ENCODE measurements around the gene PCSK4. TPM values are rescaled to one million over a fixed set of nuclear protein-coding genes. Genes with fewer than 3 reads are reported as not detected.

The PCSK4 gene
- total RNA-seq, 1 experiment from 2014 or later: 3.4 TPM

DNA sequence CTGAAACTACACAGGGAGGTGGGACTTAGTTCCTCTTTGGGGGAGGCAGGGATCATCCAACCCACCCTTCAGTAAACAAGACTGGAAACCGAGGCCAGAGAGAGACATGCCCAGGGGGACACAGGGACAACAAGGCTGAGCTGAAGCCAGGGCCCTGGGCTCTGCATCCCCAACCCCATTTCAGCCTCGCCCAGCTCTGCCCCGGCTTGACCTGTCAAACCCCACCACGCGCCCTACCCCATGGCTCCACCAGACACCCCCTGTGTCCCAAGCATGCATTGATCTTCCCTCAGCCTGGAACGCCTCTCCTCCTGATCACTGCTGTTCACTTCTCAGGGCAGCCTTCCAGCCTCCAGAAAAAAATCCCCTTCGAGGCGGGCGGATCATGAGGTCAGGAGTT lies 42.2 kb downstream of the PCSK4 start:
- Mint-ChIP-seq H3K4me1 (ENCODE audit: insufficient read depth, unreplicated experiment) (peaks cover under 1% of the 10 kb centered on the region), H3K36me3 (ENCODE audit: insufficient read depth, unreplicated experiment) (peaks cover 21% of the 10 kb centered on the region), H3K27me3 (ENCODE audit: insufficient read depth, unreplicated experiment) (peaks cover 43% of the 10 kb centered on the region), H3K4me3 (ENCODE audit: unreplicated experiment) (no peak overlapping the region), H3K27ac (ENCODE audit: low read depth, unreplicated experiment) (no peak overlapping the region), H3K9me3 (ENCODE audit: unreplicated experiment) (no peaks in the 10 kb centered on the region)
- intact Hi-C loops (cut with micrococcal nuclease): no loop called here
- TF ChIP-seq, protein P1, sequence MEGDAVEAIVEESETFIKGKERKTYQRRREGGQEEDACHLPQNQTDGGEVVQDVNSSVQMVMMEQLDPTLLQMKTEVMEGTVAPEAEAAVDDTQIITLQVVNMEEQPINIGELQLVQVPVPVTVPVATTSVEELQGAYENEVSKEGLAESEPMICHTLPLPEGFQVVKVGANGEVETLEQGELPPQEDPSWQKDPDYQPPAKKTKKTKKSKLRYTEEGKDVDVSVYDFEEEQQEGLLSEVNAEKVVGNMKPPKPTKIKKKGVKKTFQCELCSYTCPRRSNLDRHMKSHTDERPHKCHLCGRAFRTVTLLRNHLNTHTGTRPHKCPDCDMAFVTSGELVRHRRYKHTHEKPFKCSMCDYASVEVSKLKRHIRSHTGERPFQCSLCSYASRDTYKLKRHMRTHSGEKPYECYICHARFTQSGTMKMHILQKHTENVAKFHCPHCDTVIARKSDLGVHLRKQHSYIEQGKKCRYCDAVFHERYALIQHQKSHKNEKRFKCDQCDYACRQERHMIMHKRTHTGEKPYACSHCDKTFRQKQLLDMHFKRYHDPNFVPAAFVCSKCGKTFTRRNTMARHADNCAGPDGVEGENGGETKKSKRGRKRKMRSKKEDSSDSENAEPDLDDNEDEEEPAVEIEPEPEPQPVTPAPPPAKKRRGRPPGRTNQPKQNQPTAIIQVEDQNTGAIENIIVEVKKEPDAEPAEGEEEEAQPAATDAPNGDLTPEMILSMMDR (IDR thresholded peaks at IDR 0.05; ENCODE audit: unreplicated experiment): no peak
- CTCF ChIA-PET: no interaction called here
- no TSS peak for BruUV-seq (replicated peaks)
- DNase-seq (ENCODE audit: unreplicated experiment): no peak
- POLR2A ChIA-PET: no interaction called here

DNA sequence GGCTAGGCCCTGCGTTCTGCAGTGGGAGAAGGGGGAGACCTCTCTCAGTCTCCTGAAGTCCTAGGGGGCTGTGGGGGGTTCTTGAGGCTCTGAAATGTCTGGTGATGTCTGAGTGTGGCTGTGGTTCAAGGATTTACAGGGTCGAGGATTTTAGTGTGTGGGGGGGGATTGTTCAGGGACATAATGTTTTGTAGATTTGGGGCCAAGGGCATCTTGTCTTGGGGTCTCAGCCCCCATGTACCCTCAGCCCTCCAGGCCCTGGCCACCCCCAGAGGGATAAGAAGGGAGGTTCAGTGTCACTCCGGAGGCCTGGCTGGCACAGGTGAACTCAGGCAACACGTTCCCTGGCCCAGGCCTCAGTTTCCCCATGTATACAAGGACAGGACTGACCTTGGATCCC lies 42.6 kb downstream of the PCSK4 start:
- DNase-seq (ENCODE audit: unreplicated experiment): no peak
- ChIA-PET POLR2A (interaction anchor here (0.5 kb wide), 1 partner anchor 52 kb away, joined by 3 read pairs; no protein-coding TSS in a partner anchor), CTCF (no interaction called here)
- H3K27me3 Mint-ChIP-seq (ENCODE audit: insufficient read depth, unreplicated experiment): peaks cover 43% of the 10 kb centered on the region
- intact Hi-C loops (cut with micrococcal nuclease): no loop called here
- H3K4me1 Mint-ChIP-seq (ENCODE audit: insufficient read depth, unreplicated experiment): peaks cover 5% of the 10 kb centered on the region
- TF ChIP-seq, protein P1 (IDR thresholded peaks at IDR 0.05; ENCODE audit: unreplicated experiment): no peak
- H3K4me3 Mint-ChIP-seq (ENCODE audit: unreplicated experiment): peak overlapping the region; percentile 52
- no TSS peak for BruUV-seq (replicated peaks)
- no peak overlapping the region for H3K27ac Mint-ChIP-seq (ENCODE audit: low read depth, unreplicated experiment)
- H3K9me3 Mint-ChIP-seq (ENCODE audit: unreplicated experiment): no peaks in the 10 kb centered on the region
- peaks cover 25% of the 10 kb centered on the region for H3K36me3 Mint-ChIP-seq (ENCODE audit: insufficient read depth, unreplicated experiment)

DNA sequence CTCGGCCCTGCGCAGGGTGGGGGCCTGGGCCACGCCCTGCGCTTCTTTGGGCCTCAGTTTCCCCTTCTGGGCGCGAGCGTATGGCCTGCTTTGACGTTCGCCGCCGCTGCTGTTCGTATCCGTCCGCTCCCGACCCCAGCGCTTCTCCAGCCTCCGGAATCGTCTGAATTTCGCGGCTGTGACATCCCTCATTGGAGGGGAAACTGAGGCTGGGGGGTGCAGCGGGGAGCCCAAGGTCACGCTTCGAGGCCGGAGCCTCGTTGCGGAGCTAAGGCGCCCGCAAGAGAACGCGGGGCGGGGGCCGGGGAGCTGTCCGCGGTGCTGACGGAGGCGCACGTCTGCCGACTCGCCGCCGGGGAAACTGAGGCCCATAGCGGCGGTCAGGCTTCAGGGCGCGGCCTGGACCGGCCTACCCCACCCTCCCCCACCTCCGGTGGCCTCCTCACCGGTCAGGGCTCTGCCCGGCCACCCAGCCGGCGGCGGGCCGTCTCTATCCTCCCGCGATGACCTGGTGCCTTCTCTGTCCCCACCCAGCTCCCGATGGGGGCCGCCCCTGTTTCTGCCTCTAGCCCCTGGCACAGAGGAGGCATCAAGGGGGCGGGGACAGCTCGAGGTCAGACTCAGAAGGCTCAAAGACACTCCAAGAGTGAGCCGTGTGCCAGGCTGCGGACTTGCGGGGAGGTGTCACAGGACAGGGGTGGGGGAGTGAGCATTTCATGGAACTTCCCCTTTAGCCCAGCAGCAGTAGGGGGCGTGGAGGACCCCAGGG lies 43.3 kb downstream of the PCSK4 start:
- DNase-seq (ENCODE audit: unreplicated experiment): no peak
- Mint-ChIP-seq H3K27me3 (ENCODE audit: insufficient read depth, unreplicated experiment) (peaks cover 43% of the 10 kb centered on the region), H3K4me1 (ENCODE audit: insufficient read depth, unreplicated experiment) (peaks cover 6% of the 10 kb centered on the region), H3K9me3 (ENCODE audit: unreplicated experiment) (no peaks in the 10 kb centered on the region), H3K4me3 (ENCODE audit: unreplicated experiment) (peak overlapping the region; percentile 52), H3K36me3 (ENCODE audit: insufficient read depth, unreplicated experiment) (peaks cover 31% of the 10 kb centered on the region), H3K27ac (ENCODE audit: low read depth, unreplicated experiment) (no peak overlapping the region)
- POLR2A ChIA-PET: interaction anchor here (0.5 kb wide), 1 partner anchor 51 kb away, joined by 3 read pairs; no protein-coding TSS in a partner anchor
- TF ChIP-seq, protein P1 (IDR thresholded peaks at IDR 0.05; ENCODE audit: unreplicated experiment): no peak
- intact Hi-C loops (cut with micrococcal nuclease): no loop called here
- no TSS peak for BruUV-seq (replicated peaks)
- CTCF ChIA-PET: interaction anchor here (0.6 kb wide), 1 partner anchor 8 kb away, joined by 3 read pairs; no protein-coding TSS in a partner anchor

DNA sequence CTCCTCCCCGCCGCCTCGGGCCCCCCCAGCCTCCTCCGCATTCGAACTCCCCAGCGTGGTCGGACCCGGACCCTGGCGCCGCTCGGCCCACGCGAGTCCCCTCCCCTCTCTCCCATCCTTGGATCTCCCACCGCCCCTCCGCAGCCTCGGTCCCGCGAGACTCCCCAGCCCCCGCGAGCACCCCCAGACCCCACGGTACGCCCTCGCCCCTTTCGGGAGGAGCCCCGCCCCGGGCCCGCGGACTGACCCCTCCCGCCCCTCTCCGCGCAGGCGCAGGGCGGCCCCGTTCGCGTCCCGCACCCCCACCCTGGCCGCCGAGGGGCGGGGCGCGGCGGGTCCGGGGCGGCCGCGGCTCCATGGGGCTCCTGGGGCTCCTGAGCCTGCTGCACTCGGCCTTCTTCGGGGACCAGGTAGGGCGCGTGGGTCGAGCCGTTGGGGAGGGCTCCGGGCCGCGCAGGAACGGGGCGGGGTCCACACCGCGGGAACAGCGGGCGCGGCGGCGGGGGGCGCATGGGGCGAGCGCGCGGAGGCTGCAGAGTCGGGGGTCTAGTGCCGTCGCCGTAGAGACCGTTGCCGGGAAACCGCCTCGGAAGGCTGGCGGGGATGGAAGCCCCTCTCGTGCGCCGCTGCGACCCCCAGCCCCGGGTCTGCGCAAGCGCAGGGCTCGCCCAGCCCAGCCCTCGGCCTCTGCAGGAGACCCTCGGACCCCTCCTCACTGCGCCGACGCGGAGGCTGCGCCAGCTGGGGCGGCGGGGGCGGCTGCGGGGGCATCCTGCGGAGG lies 44.0 kb downstream of the PCSK4 start:
- CTCF ChIA-PET: interaction anchor here (0.5 to 1.2 kb wide), 8 partner anchors 9 to 160 kb away, joined by 3 to 6 read pairs (median 4); no protein-coding TSS in a partner anchor
- no peak for DNase-seq (ENCODE audit: unreplicated experiment)
- H3K4me1 Mint-ChIP-seq (ENCODE audit: insufficient read depth, unreplicated experiment): peaks cover 6% of the 10 kb centered on the region
- H3K36me3 Mint-ChIP-seq (ENCODE audit: insufficient read depth, unreplicated experiment): peaks cover 38% of the 10 kb centered on the region
- peaks cover 38% of the 10 kb centered on the region for H3K27me3 Mint-ChIP-seq (ENCODE audit: insufficient read depth, unreplicated experiment)
- peak overlapping the region; percentile 63 for H3K4me3 Mint-ChIP-seq (ENCODE audit: unreplicated experiment)
- no TSS peak for BruUV-seq (replicated peaks)
- intact Hi-C loops (cut with micrococcal nuclease): no loop called here
- no peaks in the 10 kb centered on the region for H3K9me3 Mint-ChIP-seq (ENCODE audit: unreplicated experiment)
- TF ChIP-seq, protein P1 (IDR thresholded peaks at IDR 0.05; ENCODE audit: unreplicated experiment): no peak
- POLR2A ChIA-PET: no interaction called here
- H3K27ac Mint-ChIP-seq (ENCODE audit: low read depth, unreplicated experiment): no peak overlapping the region

All from MCF 10A (cell line).